RWPE2 (cell line): Measurements from ENCODE around the gene LRCOL1.
"Not testable (repeated sequence)": the region's sequence is repeated elsewhere in the genome, so short reads cannot be mapped to it uniquely, and the experiment has no call there.

Source experiments
- ATAC-seq: fragments of 200-7000 bp; cut with Tn5 transposase; 3 replicates; pipeline ENCODE4 v1.9.1; 2021; ENCODE audit warnings: low read depth
- DNase-seq: peaks from one replicate; pipeline ENCODE4 v3.0.0-alpha.2; 2020; ENCODE audit warnings: low spot score
- H3K27ac ChIP-seq: fragments of 450-650 bp; 2 replicates; pipeline ENCODE4 v1.5.1; 2017; ENCODE audit warnings: mild to moderate bottlenecking; ENCODE audit not compliant: poor library complexity, severe bottlenecking
- H3K27me3 ChIP-seq: fragments of 250-450 bp; sonication (Bioruptor Pico); 2 replicates; pipeline ENCODE4 v1.5.1; 2021; ENCODE audit warnings: mild to moderate bottlenecking, moderate library complexity; ENCODE audit not compliant: insufficient read depth, poor library complexity, severe bottlenecking
- H3K36me3 ChIP-seq: fragments of 250-450 bp; sonication (Bioruptor Pico); 2 replicates; pipeline ENCODE4 v1.5.1; 2020; ENCODE audit warnings: low read depth, mild to moderate bottlenecking, moderate library complexity
- H3K4me1 ChIP-seq: fragments of 250-450 bp; sonication (Bioruptor Pico); 2 replicates; pipeline ENCODE4 v1.5.1; 2021; ENCODE audit warnings: mild to moderate bottlenecking, moderate library complexity; ENCODE audit not compliant: insufficient read depth, poor library complexity, severe bottlenecking
- H3K4me3 ChIP-seq: fragments of 250-450 bp; sonication (Bioruptor Pico); 2 replicates; pipeline ENCODE4 v1.5.1; 2021; ENCODE audit warnings: mild to moderate bottlenecking, moderate library complexity; ENCODE audit not compliant: severe bottlenecking
- H3K9me3 ChIP-seq: fragments of 250-450 bp; sonication (Bioruptor Pico); 2 replicates; pipeline ENCODE4 v1.5.1; 2021; ENCODE audit warnings: mild to moderate bottlenecking, moderate library complexity; ENCODE audit not compliant: severe bottlenecking
- CTCF ChIP-seq: fragments of 450-650 bp; IDR thresholded peaks from one replicate; pipeline ENCODE4 v1.5.1; 2017; ENCODE audit warnings: mild to moderate bottlenecking, moderate library complexity; ENCODE audit not compliant: poor library complexity, severe bottlenecking

LRCOL1 gene

GRCh38 chr12:132602572-132603239 is 7.7 kb downstream of the LRCOL1 start:
- no peak for TF ChIP-seq CTCF
- no peak for DNase-seq
- Histone ChIP-seq H3K27me3 (peaks cover 62% of the 10 kb centered on the region), H3K27ac (no peak overlapping the region), H3K4me1 (no peaks in the 10 kb centered on the region), H3K4me3 (no peak overlapping the region), H3K9me3 (no peaks in the 10 kb centered on the region), H3K36me3 (no peaks in the 10 kb centered on the region)
- ATAC-seq: no peak

GRCh38 chr12:132601171-132601883 is 9.1 kb downstream of the LRCOL1 start:
- no peak for DNase-seq
- no peaks in the 10 kb centered on the region for H3K4me1 ChIP-seq
- H3K27ac ChIP-seq: no peak overlapping the region
- no peak for ATAC-seq
- no peak for TF ChIP-seq CTCF
- H3K27me3 ChIP-seq: peaks cover 54% of the 10 kb centered on the region
- no peaks in the 10 kb centered on the region for H3K36me3 ChIP-seq
- no peaks in the 10 kb centered on the region for H3K9me3 ChIP-seq
- H3K4me3 ChIP-seq: no peak overlapping the region

- Histone ChIP-seq H3K27me3 (peaks cover 44% of the 10 kb centered on the region), H3K36me3 (no peaks in the 10 kb centered on the region), H3K4me3 (peak overlapping the region; percentile 26), H3K27ac (no peak overlapping the region), H3K9me3 (no peaks in the 10 kb centered on the region), H3K4me1 (no peaks in the 10 kb centered on the region)
- peak; percentile 80 for ATAC-seq
- peak; percentile 75 for TF ChIP-seq CTCF
- no peak for DNase-seq
These were observed 10.0 kb downstream of the LRCOL1 start for GRCh38 chr12:132600048-132601032.

- H3K27me3 ChIP-seq: peaks cover 36% of the 10 kb centered on the region
- not testable (repeated sequence) for H3K4me3 ChIP-seq, H3K27ac ChIP-seq, H3K36me3 ChIP-seq, DNase-seq, H3K4me1 ChIP-seq, ATAC-seq, H3K9me3 ChIP-seq
These were observed 10.9 kb downstream of the LRCOL1 start for GRCh38 chr12:132599502-132599901.
